ENCODE data around the gene TGM3.

- TF ChIP-seq POLR2A (IDR thresholded peaks at IDR 0.05), result no peak
- TF ChIP-seq CTCF (IDR thresholded peaks at IDR 0.05), result no peak
Measured at GRCh38 chr20:2305479-2305878, 9.7 kb downstream of the TGM3 start.
